Brain microvascular endothelial cell (primary cell): Measurements from ENCODE around the gene CANT1.

Experiments used
- DNase-seq: peaks from one replicate; pipeline ENCODE4 v3.0.0-alpha.2; 2020
- H3K27ac ChIP-seq: fragments of 250-450 bp; sonication (Bioruptor Pico); 2 replicates; pipeline ENCODE4 v1.5.1; 2020; ENCODE audit warnings: mild to moderate bottlenecking, moderate library complexity
- H3K27me3 ChIP-seq: fragments of 250-450 bp; sonication (Bioruptor Pico); replicated peaks from 2 replicates; pipeline ENCODE4 v1.5.1; 2020; ENCODE audit warnings: mild to moderate bottlenecking
- H3K36me3 ChIP-seq: fragments of 250-450 bp; sonication (Bioruptor Pico); replicated peaks from 2 replicates; pipeline ENCODE4 v1.5.1; 2020; ENCODE audit warnings: mild to moderate bottlenecking
- H3K4me3 ChIP-seq: 2 replicates; pipeline ENCODE4 v1.5.1; 2011; ENCODE audit warnings: low read depth, mild to moderate bottlenecking, control low read depth, low read length, moderate library complexity
- CTCF ChIP-seq: IDR thresholded peaks from 2 replicates; pipeline ENCODE4 v1.5.1; 2011; ENCODE audit warnings: low read depth, mild to moderate bottlenecking, moderate library complexity, low read length, control low read depth, inconsistent platforms; ENCODE audit errors: missing control alignments
- in situ Hi-C: cut with HindIII; loops from 2 replicates; pipeline ENCODE4 v1.10.0; 2017; ENCODE audit warnings: low sequenced_read_pairs, low pct_ligation_motif_present

The CANT1 gene

GRCh38 chr17:79010304-79010646, 711 bp upstream of the CANT1 start:
- Histone ChIP-seq H3K4me3 (peak overlapping the region; percentile 92), H3K27me3 (no peaks in the 10 kb centered on the region), H3K27ac (peak overlapping the region; percentile 66), H3K36me3 (peaks cover 4% of the 10 kb centered on the region)
- in situ Hi-C loops = no loop called here
- no peak for TF ChIP-seq CTCF
- no peak for DNase-seq

DNA sequence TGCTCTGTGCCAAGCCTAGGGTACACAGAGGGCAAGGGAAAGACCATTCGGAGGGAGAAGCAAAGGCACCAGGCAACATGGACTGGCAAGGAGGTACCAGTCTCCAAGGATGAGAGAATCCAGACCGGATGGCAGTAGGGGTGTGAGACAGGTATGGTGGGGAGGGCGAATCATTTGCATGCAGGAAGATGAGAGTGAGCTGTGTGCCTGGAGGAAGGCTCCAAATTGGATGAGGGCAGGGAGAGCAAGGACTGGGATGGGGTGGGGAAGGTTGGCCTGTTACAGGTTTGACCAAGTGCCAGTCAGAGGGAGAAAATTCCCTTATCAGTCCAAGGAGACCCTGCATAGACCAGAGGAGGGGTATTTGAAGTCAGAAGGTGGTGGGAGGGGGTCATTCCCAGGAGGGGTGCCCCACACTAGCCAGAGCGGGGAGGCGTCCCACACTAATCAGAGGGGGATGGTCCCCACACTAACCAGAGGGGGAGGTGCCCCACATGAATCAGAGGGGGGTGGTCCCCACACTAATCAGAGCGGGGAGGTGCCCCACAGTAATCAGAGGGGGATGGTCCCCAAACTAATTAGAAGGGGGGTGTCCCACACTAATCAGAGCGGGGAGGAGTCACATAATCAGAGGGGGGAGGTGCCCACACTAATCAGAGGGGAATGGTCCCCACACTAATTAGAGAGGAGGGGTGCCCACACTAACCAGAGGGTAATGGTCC, 737 bp downstream of the CANT1 start:
- in situ Hi-C loops = no loop called here
- DNase-seq = no peak
- H3K27ac ChIP-seq = peak overlapping the region; percentile 66

DNA sequence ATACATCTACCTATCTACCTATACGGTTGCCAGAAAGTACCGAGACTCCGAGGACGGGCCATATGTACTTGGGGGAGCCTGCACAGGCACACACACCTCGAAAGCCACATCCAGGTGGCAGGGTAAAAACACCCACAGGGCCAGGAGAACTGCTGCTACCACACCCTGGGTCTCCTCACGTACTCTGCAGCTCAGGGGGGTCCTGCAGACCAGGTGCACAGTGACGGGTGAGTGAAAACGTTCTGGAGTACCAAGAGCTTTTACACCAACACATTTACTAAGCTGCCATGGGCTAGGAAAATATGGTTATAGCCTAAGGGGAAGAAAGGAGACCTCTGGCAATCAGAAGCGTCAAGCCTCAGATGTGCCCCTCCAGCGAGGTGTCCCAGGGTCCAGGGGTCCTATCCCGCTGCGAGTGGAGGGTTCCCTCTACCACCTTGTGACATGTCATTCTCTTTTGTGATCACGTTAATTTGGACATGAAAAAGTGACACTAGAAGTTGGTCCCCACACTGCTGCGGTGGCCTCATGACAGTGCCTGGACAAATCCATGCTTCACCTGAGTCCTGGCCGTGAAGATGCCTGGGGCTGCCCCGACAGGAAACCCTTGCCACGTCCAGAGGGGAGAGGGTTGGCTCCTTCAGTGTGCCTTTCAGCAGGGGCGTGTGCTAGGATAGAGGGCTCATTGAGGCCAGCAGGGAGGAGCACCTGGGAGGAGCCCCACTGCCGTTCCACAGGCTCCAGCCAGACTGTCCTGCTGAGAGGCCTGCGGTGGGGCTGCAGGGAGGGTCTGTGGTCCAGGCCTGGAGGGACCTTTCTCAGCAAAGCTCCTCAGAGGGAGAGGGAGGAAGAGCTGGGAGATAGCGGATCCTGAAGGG, 1.8 kb downstream of the CANT1 start:
- Histone ChIP-seq H3K27ac (no peak overlapping the region), H3K27me3 (no peaks in the 10 kb centered on the region), H3K4me3 (no peak overlapping the region), H3K36me3 (peaks cover 4% of the 10 kb centered on the region)
- in situ Hi-C loops = no loop called here
- no peak for DNase-seq
- no peak for TF ChIP-seq CTCF

More for the DNA sequence above, 737 bp downstream of the CANT1 start:
- Histone ChIP-seq H3K4me3 (peak overlapping the region; percentile 92), H3K36me3 (peaks cover 4% of the 10 kb centered on the region), H3K27me3 (no peaks in the 10 kb centered on the region)
- no peak for TF ChIP-seq CTCF

DNA sequence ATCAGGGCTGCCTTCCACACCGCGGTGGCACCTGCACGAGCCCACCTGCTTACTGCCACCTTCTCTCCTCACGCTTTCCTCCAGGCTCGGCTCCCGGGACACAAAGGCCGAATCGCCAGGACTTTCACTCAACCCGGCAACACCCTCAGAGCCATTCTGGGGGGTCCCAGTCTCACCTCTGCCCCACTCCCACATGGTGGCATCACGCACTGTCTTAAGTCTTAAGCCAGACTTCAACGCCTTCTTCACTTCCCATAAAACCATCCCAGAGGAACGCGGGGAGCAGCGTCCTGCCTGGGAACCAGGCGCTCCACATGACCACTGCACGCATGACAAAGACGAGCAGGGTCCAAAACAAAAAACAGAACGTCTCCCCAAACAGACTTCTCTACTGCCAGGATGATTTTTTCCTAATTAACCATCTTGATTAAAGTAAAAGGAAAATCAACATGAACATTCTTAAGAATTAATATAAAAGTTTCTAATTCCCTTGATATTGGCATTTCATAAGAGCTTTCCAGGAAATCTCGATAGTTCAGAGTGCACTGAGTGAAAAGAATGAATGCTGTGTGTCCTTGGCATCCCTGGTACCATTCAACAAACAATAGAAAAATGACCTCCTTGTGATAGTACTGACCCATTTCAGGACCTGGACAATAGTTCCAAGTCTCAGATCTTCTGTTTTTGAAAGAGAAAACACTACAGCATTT, 2.6 kb downstream of the CANT1 start:
- no peak for DNase-seq
- in situ Hi-C loops = no loop called here
- Histone ChIP-seq H3K36me3 (peaks cover 4% of the 10 kb centered on the region), H3K27me3 (no peaks in the 10 kb centered on the region), H3K4me3 (no peak overlapping the region), H3K27ac (no peak overlapping the region)
- no peak for TF ChIP-seq CTCF

DNA sequence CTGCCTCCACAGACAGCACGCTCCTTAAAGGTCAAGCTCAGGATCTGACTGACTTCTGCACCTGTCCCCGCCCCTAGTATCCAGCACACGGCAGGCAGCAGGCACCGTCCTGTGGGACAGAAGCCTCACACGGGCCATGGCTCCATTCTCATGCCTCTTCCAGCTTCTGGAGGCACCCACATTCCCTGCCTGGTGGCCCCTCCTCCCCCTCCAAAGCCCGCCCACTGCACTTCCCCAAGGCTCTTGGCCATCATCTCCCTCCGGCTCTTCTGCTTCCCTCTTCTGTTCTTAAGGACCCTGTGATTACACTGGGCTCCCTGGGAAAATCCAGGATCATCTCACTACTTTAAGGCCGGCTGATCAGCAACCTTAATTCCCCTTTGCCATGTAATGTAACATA, 3.5 kb downstream of the CANT1 start:
- Histone ChIP-seq H3K27ac (no peak overlapping the region), H3K4me3 (no peak overlapping the region), H3K36me3 (peaks cover 4% of the 10 kb centered on the region), H3K27me3 (no peaks in the 10 kb centered on the region)
- in situ Hi-C loops = no loop called here
- no peak for TF ChIP-seq CTCF
- DNase-seq = no peak
